ENCODE data around the gene TMEM185B. TPM values are rescaled to one million over a fixed set of nuclear protein-coding genes. Genes with fewer than 3 reads are reported as not detected.

TMEM185B gene
- total RNA-seq, 1 experiment from 2014 or later: 6.7 TPM

- H3K36me3 ChIP-seq (replicated peaks; ENCODE audit: control insufficient read depth, insufficient read depth, low read length): no peaks in the 10 kb centered on the region
- DNase-seq: no peak
- H3K4me3 ChIP-seq (ENCODE audit: insufficient read depth, low read depth, low read length): no peak overlapping the region
- H3K27me3 ChIP-seq (ENCODE audit: control insufficient read depth, insufficient read depth, low read length): no peaks in the 10 kb centered on the region
Observed at GRCh38 chr2:120182019-120182560, 41.1 kb downstream of the TMEM185B start.

GRCh38 chr2:120180066-120180465, 43.1 kb downstream of the TMEM185B start:
- peak; percentile 60 for DNase-seq
- Histone ChIP-seq H3K36me3 (replicated peaks; ENCODE audit: control insufficient read depth, insufficient read depth, low read length) (no peaks in the 10 kb centered on the region), H3K27me3 (ENCODE audit: control insufficient read depth, insufficient read depth, low read length) (no peaks in the 10 kb centered on the region), H3K4me3 (ENCODE audit: insufficient read depth, low read depth, low read length) (no peak overlapping the region)

- no peak for DNase-seq
- Histone ChIP-seq H3K36me3 (replicated peaks; ENCODE audit: control insufficient read depth, insufficient read depth, low read length) (no peaks in the 10 kb centered on the region), H3K27me3 (ENCODE audit: control insufficient read depth, insufficient read depth, low read length) (no peaks in the 10 kb centered on the region), H3K4me3 (ENCODE audit: insufficient read depth, low read depth, low read length) (no peak overlapping the region)
Observed at GRCh38 chr2:120179396-120179795, 43.8 kb downstream of the TMEM185B start.

GRCh38 chr2:120177973-120178372, 45.2 kb downstream of the TMEM185B start:
- DNase-seq: peak; percentile 28
- no peaks in the 10 kb centered on the region for H3K36me3 ChIP-seq (replicated peaks; ENCODE audit: control insufficient read depth, insufficient read depth, low read length)
- H3K4me3 ChIP-seq (ENCODE audit: insufficient read depth, low read depth, low read length): no peak overlapping the region
- H3K27me3 ChIP-seq (ENCODE audit: control insufficient read depth, insufficient read depth, low read length): no peaks in the 10 kb centered on the region

GRCh38 chr2:120177001-120177621, 46.1 kb downstream of the TMEM185B start:
- H3K4me3 ChIP-seq (ENCODE audit: insufficient read depth, low read depth, low read length): no peak overlapping the region
- H3K27me3 ChIP-seq (ENCODE audit: control insufficient read depth, insufficient read depth, low read length): no peaks in the 10 kb centered on the region
- no peaks in the 10 kb centered on the region for H3K36me3 ChIP-seq (replicated peaks; ENCODE audit: control insufficient read depth, insufficient read depth, low read length)
- peak; percentile 45 for DNase-seq

GRCh38 chr2:120176526-120176925, 46.7 kb downstream of the TMEM185B start:
- Histone ChIP-seq H3K36me3 (replicated peaks; ENCODE audit: control insufficient read depth, insufficient read depth, low read length) (no peaks in the 10 kb centered on the region), H3K4me3 (ENCODE audit: insufficient read depth, low read depth, low read length) (no peak overlapping the region), H3K27me3 (ENCODE audit: control insufficient read depth, insufficient read depth, low read length) (no peaks in the 10 kb centered on the region)
- DNase-seq: no peak

GRCh38 chr2:120174963-120175581, 48.1 kb downstream of the TMEM185B start:
- Histone ChIP-seq H3K4me3 (ENCODE audit: insufficient read depth, low read depth, low read length) (no peak overlapping the region), H3K36me3 (replicated peaks; ENCODE audit: control insufficient read depth, insufficient read depth, low read length) (peaks cover 2% of the 10 kb centered on the region), H3K27me3 (ENCODE audit: control insufficient read depth, insufficient read depth, low read length) (no peaks in the 10 kb centered on the region)
- peak; percentile 73 for DNase-seq

Other genes with a start within 250 kb of the TMEM185B start
- gene EPB41L5, start 210.3 kb downstream of the TMEM185B start, total RNA-seq (2014; rRNA removed; shearing (Covaris generic)): 25.4 and 35.4 TPM in 2 replicates
- 11.1 and 13.5 TPM in 2 replicates for gene RALB, start 29.5 kb upstream of the TMEM185B start, total RNA-seq (2014; rRNA removed; shearing (Covaris generic))
- gene INHBB, start 122.7 kb upstream of the TMEM185B start, total RNA-seq (2014; rRNA removed; shearing (Covaris generic)): 0.07 and 0.11 TPM in 2 replicates